ENCODE data around the gene HTATIP2.
"Not testable (repeated sequence)": the region's sequence is repeated elsewhere in the genome, so short reads cannot be mapped to it uniquely, and the experiment has no call there.

HTATIP2 gene

GRCh38 chr11:20363500-20364340, at the start of gene HTATIP2:
Gene HTATIP2 (plus strand): TSS chr11:20363714. CDS start chr11:20364238, 524 bp downstream.
- DNase-seq, result peak; percentile 11 to 62 (median 38)

- DNase-seq, result no peak
These were observed 47.7 kb upstream of the HTATIP2 start for GRCh38 chr11:20315800-20316199.

GRCh38 chr11:20321177-20321576, 42.3 kb upstream of the HTATIP2 start:
- DNase-seq, result no peak

- DNase-seq, result no peak
These were observed 36.1 kb upstream of the HTATIP2 start for GRCh38 chr11:20327377-20327935.

- DNase-seq, result no peak
These were observed 27.5 kb upstream of the HTATIP2 start for GRCh38 chr11:20336056-20336455.

- no peak for DNase-seq
These were observed 25.9 kb upstream of the HTATIP2 start for GRCh38 chr11:20337526-20338154.

GRCh38 chr11:20342347-20343141, 21.0 kb upstream of the HTATIP2 start:
- DNase-seq, result no peak

GRCh38 chr11:20351136-20351535, 12.4 kb upstream of the HTATIP2 start:
- no peak for DNase-seq

- DNase-seq, result no peak
These were observed 11.7 kb upstream of the HTATIP2 start for GRCh38 chr11:20351751-20352262.

GRCh38 chr11:20353829-20354434, 9.6 kb upstream of the HTATIP2 start:
- DNase-seq, result no peak

- DNase-seq, result peak in 1 of 4 experiments; percentile 8
These were observed 8.0 kb upstream of the HTATIP2 start for GRCh38 chr11:20355221-20356219.

- DNase-seq, result no peak
These were observed 6.4 kb upstream of the HTATIP2 start for GRCh38 chr11:20357150-20357549.

GRCh38 chr11:20360650-20361049, 2.9 kb upstream of the HTATIP2 start:
- DNase-seq, result no peak

GRCh38 chr11:20362481-20362880, 1.0 kb upstream of the HTATIP2 start:
- DNase-seq, result no peak

GRCh38 chr11:20363149-20363499, 390 bp upstream of the HTATIP2 start:
- DNase-seq, result no peak

- DNase-seq, result no peak
These were observed 853 bp downstream of the HTATIP2 start for GRCh38 chr11:20364341-20364792.

GRCh38 chr11:20365465-20365864, 2.0 kb downstream of the HTATIP2 start:
- DNase-seq, result not testable (repeated sequence)

GRCh38 chr11:20367313-20367948, 3.9 kb downstream of the HTATIP2 start:
- DNase-seq, result no peak

GRCh38 chr11:20368438-20368837, 4.9 kb downstream of the HTATIP2 start:
- DNase-seq, result no peak

GRCh38 chr11:20369826-20370225, 6.3 kb downstream of the HTATIP2 start:
- DNase-seq, result no peak
